Measurements from ENCODE around the gene ACOX1.

DNA sequence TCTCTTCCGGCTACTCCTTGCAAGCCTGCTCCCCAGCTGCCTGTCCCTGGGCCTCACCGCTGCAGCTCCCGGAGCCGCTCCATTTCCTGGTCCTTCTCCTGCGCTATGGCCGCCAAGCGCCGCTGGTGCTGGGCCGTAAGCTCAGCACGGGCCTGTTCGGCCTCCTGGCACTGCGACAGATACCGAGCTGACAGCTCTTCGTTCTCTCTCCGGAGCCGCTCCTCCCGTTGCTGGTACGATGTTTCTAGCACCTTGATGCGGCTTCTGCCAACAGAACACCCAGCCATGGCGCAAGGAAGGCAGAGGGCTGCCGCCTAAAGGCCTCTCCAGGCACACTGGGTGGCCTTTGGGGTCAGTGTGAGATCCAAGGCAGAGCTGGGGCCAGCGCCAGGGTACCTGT is 59.4 kb downstream of the ACOX1 start:
- TF ChIP-seq EZH2 (IDR thresholded peaks at IDR 0.05; ENCODE audit: borderline replicate concordance, insufficient read depth, low read depth, low read length, poor library complexity, severe bottlenecking), result no peak
- TF ChIP-seq, protein P1, sequence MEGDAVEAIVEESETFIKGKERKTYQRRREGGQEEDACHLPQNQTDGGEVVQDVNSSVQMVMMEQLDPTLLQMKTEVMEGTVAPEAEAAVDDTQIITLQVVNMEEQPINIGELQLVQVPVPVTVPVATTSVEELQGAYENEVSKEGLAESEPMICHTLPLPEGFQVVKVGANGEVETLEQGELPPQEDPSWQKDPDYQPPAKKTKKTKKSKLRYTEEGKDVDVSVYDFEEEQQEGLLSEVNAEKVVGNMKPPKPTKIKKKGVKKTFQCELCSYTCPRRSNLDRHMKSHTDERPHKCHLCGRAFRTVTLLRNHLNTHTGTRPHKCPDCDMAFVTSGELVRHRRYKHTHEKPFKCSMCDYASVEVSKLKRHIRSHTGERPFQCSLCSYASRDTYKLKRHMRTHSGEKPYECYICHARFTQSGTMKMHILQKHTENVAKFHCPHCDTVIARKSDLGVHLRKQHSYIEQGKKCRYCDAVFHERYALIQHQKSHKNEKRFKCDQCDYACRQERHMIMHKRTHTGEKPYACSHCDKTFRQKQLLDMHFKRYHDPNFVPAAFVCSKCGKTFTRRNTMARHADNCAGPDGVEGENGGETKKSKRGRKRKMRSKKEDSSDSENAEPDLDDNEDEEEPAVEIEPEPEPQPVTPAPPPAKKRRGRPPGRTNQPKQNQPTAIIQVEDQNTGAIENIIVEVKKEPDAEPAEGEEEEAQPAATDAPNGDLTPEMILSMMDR (IDR thresholded peaks at IDR 0.05), result no peak
